NK-92 treated with Interleukin-12 subunit alpha and Interleukin-12 subunit beta, amount 100 ng/mL, for 24 hours (cell line): ENCODE results near the gene AP2A1.

Experiments
- DNase-seq: peaks from one replicate; lab custom pipeline; 2025; lab: John Stamatoyannopoulos, UW

The AP2A1 gene

DNA sequence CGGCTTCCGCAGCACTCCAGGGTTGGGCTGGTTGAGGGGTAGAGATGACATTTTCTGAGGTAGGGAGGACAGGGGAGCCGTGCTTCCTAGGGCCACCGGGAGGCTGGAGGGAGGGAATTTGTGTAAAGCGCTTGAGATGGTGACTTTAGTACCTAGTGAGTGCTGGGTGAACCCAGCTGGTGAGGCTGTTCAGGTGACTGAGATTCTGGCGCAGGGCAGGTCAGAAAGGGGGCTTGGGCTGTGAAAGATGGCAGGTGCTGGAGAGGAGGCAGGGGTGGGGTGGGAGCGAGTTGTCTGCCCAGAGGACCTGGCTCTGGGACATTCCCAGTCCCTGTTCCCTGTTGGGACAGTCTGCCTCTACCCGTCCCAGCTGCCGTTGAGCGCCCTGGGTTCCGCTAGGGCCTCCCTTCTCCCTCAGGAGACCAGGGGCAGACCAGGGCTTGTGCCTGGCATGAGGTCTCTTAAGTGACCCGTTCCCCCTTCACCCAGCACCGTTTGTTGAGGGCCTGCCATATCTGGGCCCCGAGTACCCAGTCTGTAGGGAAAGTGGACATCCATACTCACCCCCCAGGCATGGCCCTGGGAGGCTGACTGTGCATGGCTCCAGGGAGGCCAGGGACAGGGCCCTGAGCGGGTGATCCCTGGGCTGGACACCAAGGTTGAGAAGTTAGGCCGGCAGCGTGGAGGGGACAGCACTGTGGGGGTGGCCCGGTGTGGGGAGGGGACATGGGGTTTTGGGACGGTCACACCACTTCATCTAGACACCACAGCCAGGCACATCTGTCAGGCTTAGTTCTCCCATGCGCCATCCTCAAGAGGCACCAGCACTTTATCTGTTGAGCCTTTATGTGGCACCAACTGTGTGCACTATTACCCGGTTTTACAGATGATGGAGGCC lies 89.1 kb downstream of the AP2A1 start:
- DNase-seq = no peak

DNA sequence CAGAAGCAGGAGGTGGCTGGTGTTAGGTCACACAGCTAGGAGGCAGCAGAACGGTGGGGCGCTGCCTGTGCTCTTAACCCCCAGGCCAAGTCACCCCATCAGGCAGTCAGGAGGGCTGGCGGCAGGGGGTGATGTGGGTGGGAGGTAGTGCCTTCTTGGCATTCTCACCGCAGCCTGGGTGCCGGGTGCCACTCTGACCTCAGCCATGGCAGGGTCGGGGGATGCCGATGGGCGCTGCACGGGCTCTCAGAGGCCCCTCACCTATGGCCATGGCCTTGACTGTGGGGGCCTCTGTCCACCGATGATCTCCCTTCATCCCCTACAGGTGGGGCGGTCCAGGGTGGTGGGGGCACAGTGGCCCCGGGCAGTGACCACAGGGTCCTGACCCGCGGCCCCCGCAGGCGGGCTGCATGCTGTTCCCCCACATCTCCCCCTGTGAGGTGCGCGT lies 89.8 kb downstream of the AP2A1 start:
- DNase-seq = no peak
